K562 (cell line): Measurements from ENCODE around the gene TSPAN13.

Source experiments
- KAT2B ChIP-seq: IDR thresholded peaks from one replicate; pipeline ENCODE4 v1.6.1; 2012; ENCODE audit warnings: low read depth, mild to moderate bottlenecking, control low read depth, inconsistent platforms, low read length, moderate library complexity
- KAT7 ChIP-seq: sonication (generic); formaldehyde crosslinking; IDR thresholded peaks from 2 replicates; pipeline ENCODE4 v1.8.0; 2022; ENCODE audit warnings: missing genetic modification reagents, mild to moderate bottlenecking, borderline replicate concordance
- NCOA1 ChIP-seq: fragments of 450-650 bp; IDR thresholded peaks from 2 replicates; pipeline ENCODE4 v1.6.1; 2016; ENCODE audit warnings: low read depth
- NFRKB ChIP-seq: fragments of 450-650 bp; IDR thresholded peaks from 2 replicates; pipeline ENCODE4 v1.6.1; 2016; ENCODE audit warnings: low read depth
- POLR2A ChIP-seq: fragments of 450-650 bp; conservative IDR thresholded peaks from 2 replicates; pipeline ENCODE4 v1.6.1; 2016
- POLR2AphosphoS5 ChIP-seq: IDR thresholded peaks from 2 replicates; pipeline ENCODE4 v1.6.1; 2011; ENCODE audit warnings: mild to moderate bottlenecking, low read depth, low read length, moderate library complexity; ENCODE audit not compliant: control insufficient read depth, insufficient read depth
- POLR2H ChIP-seq: IDR thresholded peaks from 2 replicates; pipeline ENCODE4 v1.6.1; 2016; ENCODE audit warnings: missing genetic modification characterization, low read depth, mild to moderate bottlenecking, control low read depth, missing compliant biosample characterization, moderate library complexity
- SREBF2 ChIP-seq: sonication (generic); formaldehyde crosslinking; IDR thresholded peaks from 2 replicates; pipeline ENCODE4 v1.4.0; 2020; ENCODE audit warnings: mild to moderate bottlenecking, missing genetic modification reagents
- SRF ChIP-seq, 2 experiments: fragments of 250-450, 450-650 bp in 1 of 2; sonication (Bioruptor Pico) in 1 of 2; sonication (generic) in 1 of 2; formaldehyde crosslinking; IDR thresholded peaks; 2 replicates each; pipeline versions ENCODE4 v1.5.0 to v1.5.1; 2020 to 2022; ENCODE audit warnings: mild to moderate bottlenecking in 1 of 2, missing genetic modification reagents in 1 of 2
- ZBTB9 ChIP-seq: fragments of 450-650 bp; formaldehyde crosslinking; IDR thresholded peaks from 2 replicates; pipeline ENCODE4 v1.4.0; 2020; ENCODE audit warnings: mild to moderate bottlenecking, moderate library complexity
- ZKSCAN1 ChIP-seq: fragments of 150-350 bp; IDR thresholded peaks from 2 replicates; pipeline ENCODE4 v1.6.1; 2016; ENCODE audit warnings: low read depth, low read length
- ZNF121 ChIP-seq: sonication (generic); formaldehyde crosslinking; conservative IDR thresholded peaks from 2 replicates; pipeline ENCODE4 v1.8.0; 2022; ENCODE audit warnings: missing genetic modification reagents

DNA sequence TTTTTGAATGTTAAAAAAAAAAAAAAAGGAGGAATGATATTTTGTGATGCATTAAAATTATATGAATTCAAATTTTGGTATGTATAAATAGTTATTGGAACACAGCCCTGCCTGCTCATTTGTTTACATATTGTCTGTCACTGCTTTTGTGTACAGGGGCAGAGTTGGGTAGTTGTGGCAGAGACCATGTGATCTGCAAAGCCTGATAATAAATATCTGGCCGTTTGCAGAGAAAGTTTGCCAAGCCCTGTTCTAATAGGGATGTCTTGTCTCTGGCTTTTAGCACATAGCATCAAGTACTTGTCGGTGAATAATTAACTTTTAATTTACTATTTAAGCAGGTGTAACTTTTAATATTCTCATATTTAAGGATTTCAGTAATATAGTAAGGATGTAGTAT lies 19.8 kb downstream of the TSPAN13 start:
- TF ChIP-seq ZNF121 (CRISPR knock-in tag) (no peak), NFRKB (no peak), SRF (CRISPR knock-in tag; IDR thresholded peaks at IDR 0.05) (no peak), ZBTB9 (CRISPR knock-in tag) (no peak), POLR2AphosphoS5 (no peak), ZKSCAN1 (no peak), POLR2A (no peak), NCOA1 (no peak), KAT2B (no peak), POLR2H (no peak), SREBF2 (CRISPR knock-in tag) (no peak), KAT7 (CRISPR knock-in tag) (no peak)
